Colonic mucosa (tissue), 4 donors: Measurements from ENCODE around the gene FLNC. TPM values are rescaled to one million over a fixed set of nuclear protein-coding genes. Genes with fewer than 3 reads are reported as not detected.

Experiments
- DNase-seq: peaks from one replicate; pipeline ENCODE4 v3.0.0-alpha.2; 2020
- H3K27ac ChIP-seq: fragments of 200-600 bp; one replicate; pipeline ENCODE4 v1.8.0; 2021
- H3K27me3 ChIP-seq: fragments of 200-600 bp; one replicate; pipeline ENCODE4 v1.8.0; 2021
- H3K36me3 ChIP-seq: fragments of 200-600 bp; one replicate; pipeline ENCODE4 v1.8.0; 2021
- H3K4me1 ChIP-seq: fragments of 200-600 bp; one replicate; pipeline ENCODE4 v1.8.0; 2021; ENCODE audit warnings: mild to moderate bottlenecking
- H3K4me3 ChIP-seq: fragments of 200-600 bp; one replicate; pipeline ENCODE4 v1.8.0; 2021
- H3K9ac ChIP-seq, 2 donors: one replicate each; pipeline ENCODE4 v1.7.0; 2013; ENCODE audit warnings: control low read depth in 2 of 2, low read depth in 2 of 2, low read length in 2 of 2
- H3K9me3 ChIP-seq: fragments of 200-600 bp; one replicate; pipeline ENCODE4 v1.8.0; 2021
- intact Hi-C: fragments of 100-400 bp; cut with DNase I; formaldehyde crosslinking; loops from one replicate; pipeline ENCODE4 v1.14.1; 2022
- total RNA-seq, 2 donors: library from RNA; stranded (reverse); fragmentation: NEBNext Ultra II Directional in 1 of 2; extraction: Animal tissue kit (Norgen Biotek cat#: 25700) in 1 of 2; gene quantifications; one replicate each; pipeline ENCODE4 v1.2.1, GENCODE V29; 2021
- TF ChIP-seq, protein P1 (sequence below): fragments of 200-600 bp; IDR thresholded peaks from one replicate; pipeline ENCODE4 v1.8.0; 2022; ENCODE audit warnings: antibody characterized with exemption, mild to moderate bottlenecking
- donor health status: healthy.
- donor health status: DM: no; HTN: no; CAD: no.
- donor health status: DM: no; HTN: no; CAD: no.

Gene FLNC
- total RNA-seq, 2 donors from 2014 or later, result 4.5 to 88.6 TPM

DNA sequence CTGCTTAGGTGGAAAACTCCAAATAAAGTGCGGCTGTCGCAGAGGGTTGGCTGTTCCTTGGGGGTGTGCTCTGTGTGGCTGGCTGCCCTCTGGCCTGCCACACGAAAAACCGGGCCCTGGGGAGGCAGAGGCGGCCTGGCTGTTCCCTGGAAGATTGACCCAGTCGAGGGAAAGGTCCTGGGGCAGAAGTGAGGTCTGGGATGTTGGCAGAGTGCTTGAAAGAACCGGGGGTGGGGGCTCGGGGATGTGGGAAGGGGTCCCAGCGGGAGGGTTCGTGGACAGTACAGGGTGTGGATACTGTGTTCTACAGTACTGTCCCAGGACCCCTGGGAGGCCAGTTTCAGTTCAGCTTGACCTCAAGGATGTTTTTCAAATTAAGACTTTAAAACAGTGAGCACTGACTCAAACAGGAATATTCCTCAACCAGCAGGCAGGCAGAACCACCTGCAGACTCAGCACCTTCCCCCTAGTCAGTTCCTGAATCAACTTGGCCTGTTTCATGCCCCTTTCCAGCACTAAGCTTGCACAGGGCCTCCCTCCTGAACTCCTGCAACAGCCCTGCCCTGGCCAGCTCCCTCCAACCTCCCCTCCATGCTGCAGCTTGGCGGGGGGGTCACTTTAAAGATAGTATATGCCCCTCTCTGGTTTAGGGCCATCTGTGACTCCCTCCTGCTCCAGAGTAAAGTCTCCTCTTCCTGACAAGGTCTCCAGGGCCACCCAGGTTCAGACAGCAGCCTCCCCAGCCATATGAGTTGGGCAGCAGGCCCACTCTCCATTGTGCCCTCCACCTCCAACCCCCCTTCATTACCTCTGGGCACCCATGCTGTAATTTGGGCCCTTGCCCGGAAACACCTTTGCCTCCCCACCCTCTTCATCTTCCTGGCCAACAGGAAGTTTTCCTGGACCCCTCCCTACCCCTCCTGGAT is 29.3 kb downstream of the FLNC start:
- DNase-seq, result no peak
- intact Hi-C loops, result no loop called here

DNA sequence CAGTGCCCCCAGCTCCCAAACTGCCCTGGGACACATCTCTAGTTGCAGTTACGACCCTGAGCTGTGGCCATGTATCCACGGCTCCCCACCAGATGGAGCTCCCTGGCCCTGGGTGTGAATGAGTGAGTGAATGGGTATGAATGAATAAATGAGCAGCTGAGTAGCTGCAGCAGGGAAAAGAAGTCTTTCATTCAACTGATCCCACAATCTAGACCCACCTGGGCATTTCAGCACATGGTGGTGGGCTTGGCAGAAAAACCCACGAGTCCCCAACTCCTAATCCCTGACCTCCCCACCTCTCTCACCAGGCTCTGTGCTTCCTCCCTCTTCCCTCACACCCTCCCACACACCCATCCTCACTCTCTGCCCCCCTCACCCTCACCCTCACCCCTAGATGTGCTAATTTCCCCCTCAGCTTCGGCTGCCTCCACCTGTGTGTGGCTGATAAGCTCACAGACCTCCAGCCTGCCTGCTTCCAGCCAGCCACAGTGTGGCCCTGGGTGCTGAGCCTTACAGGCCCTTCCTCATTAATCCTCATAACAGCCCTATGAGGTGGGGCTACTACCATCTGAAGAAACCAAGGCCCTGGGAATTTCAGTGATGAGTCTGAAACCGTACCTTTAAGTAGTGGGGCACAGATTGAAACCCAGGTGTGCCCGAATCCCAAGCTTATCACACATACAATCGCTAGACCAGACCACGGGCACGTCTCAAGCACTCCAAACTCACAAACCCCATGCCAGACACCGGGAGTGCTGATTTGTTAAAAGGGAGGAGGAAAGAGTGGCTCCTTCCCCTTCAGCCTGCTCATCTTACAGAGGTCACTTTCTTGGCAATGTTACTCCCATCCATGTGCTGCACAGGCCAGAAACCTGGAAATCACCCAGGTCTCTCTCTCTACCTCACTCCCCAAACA is 30.2 kb downstream of the FLNC start:
- TF ChIP-seq, protein P1, sequence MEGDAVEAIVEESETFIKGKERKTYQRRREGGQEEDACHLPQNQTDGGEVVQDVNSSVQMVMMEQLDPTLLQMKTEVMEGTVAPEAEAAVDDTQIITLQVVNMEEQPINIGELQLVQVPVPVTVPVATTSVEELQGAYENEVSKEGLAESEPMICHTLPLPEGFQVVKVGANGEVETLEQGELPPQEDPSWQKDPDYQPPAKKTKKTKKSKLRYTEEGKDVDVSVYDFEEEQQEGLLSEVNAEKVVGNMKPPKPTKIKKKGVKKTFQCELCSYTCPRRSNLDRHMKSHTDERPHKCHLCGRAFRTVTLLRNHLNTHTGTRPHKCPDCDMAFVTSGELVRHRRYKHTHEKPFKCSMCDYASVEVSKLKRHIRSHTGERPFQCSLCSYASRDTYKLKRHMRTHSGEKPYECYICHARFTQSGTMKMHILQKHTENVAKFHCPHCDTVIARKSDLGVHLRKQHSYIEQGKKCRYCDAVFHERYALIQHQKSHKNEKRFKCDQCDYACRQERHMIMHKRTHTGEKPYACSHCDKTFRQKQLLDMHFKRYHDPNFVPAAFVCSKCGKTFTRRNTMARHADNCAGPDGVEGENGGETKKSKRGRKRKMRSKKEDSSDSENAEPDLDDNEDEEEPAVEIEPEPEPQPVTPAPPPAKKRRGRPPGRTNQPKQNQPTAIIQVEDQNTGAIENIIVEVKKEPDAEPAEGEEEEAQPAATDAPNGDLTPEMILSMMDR, result no peak
- Histone ChIP-seq H3K4me1 (peaks cover 8% of the 10 kb centered on the region), H3K4me3 (no peak overlapping the region), H3K9ac (no peak overlapping the region), H3K9me3 (no peaks in the 10 kb centered on the region), H3K27me3 (no peaks in the 10 kb centered on the region), H3K27ac (no peak overlapping the region), H3K36me3 (no peaks in the 10 kb centered on the region)
- intact Hi-C loops, result no loop called here
- DNase-seq, result peak; percentile 34

More for the DNA sequence above, 29.3 kb downstream of the FLNC start:
- TF ChIP-seq, protein P1, result no peak
- Histone ChIP-seq H3K9ac (no peak overlapping the region), H3K9me3 (no peaks in the 10 kb centered on the region), H3K4me3 (no peak overlapping the region), H3K36me3 (no peaks in the 10 kb centered on the region), H3K27ac (no peak overlapping the region), H3K4me1 (peaks cover 8% of the 10 kb centered on the region), H3K27me3 (no peaks in the 10 kb centered on the region)

DNA sequence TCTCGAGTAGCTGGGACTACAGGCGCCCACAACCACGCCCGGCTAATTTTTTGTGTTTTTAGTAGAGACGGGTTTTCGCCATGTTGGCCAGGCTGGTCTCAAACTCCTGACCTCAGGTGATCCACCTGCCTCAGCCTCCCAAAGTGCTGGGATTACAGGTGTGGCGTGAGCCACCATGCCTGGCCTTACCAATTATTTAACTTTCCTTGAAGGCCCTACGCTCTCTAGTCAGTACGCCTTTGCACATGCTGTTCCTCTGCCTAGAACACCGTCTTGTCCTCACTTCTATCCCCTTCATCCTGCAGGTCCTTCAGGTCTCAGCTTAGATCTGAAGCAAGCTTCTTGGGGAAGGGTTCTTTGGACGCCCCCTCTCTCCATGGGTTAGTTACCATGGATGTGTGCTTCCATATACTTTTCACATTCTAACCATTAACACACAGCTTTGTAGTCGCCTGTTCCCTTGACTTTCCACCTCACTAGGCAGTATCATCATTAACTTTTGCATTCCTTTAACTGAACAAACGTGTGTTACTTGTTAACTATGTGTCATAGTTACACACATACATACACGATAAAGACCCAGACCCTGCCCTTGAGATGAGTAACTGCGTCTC is 31.9 kb downstream of the FLNC start:
- H3K9ac ChIP-seq, result peak overlapping the region; percentile 16 to 53

DNA sequence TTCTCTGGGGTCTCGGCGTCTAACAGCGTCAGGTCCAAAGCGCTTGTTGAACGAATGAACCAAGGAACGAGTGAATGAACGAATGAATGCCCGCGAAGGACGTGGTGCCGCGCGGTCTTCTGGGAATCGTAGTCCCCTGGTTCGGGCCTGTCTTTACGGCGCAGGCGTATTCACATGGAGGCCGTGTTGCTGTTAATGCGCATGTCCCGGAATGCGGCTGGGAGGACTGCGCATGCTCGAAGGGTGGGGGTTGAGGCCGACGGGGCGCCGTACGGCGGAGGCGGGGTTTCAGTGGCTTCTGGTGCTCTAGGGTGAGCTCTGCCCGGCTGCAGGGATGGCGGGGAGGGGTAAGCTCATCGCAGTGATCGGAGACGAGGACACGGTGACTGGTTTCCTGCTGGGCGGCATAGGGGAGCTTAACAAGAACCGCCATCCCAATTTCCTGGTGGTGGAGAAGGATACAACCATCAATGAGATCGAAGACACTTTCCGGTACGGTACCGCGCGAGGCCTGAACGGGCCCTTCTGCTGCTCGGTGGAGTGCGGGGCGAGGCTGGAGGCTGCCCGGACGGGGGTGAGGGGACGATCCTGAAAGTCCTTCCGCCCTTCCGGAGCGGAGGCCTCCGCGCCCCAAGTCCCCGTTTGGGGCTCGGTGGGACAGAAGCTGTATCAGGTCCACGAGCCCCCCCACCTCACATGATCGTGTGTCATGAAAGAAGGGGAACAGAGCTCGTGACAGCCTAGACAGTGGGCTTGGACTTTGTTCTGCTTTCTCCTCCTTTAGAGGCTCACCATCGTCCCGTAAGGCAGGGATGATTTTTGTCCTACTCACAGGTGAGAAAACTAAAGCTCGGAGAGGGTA is 32.6 kb downstream of the FLNC start, which contains the start of gene ATP6V1F:
Gene ATP6V1F (plus strand): TSS at position 286 of the 862 bp plus-strand sequence. CDS start 49 bp downstream, at position 335.
- TF ChIP-seq, protein P1, result no peak
- Histone ChIP-seq H3K36me3 (no peaks in the 10 kb centered on the region), H3K9me3 (no peaks in the 10 kb centered on the region), H3K4me1 (peaks cover 8% of the 10 kb centered on the region), H3K27ac (peak within 1 kb of the TSS; percentile 75), H3K4me3 (peak within 1 kb of the TSS; percentile 91), H3K9ac (peak within 1 kb of the TSS; percentile 64 to 91), H3K27me3 (no peaks in the 10 kb centered on the region)
- intact Hi-C loops, result no loop called here
- peak; percentile 99 for DNase-seq

More for the DNA sequence above, 31.9 kb downstream of the FLNC start:
- Histone ChIP-seq H3K36me3 (no peaks in the 10 kb centered on the region), H3K9me3 (no peaks in the 10 kb centered on the region), H3K27me3 (no peaks in the 10 kb centered on the region), H3K4me1 (peaks cover 8% of the 10 kb centered on the region), H3K4me3 (peak overlapping the region; percentile 91), H3K27ac (no peak overlapping the region)
- TF ChIP-seq, protein P1, result no peak
- intact Hi-C loops, result no loop called here
- no peak for DNase-seq
